HL-60 (cell line): ENCODE measurements around the gene CHTOP.

ENCODE experiments used
- DNase-seq, 2 experiments: peaks; one replicate each; pipeline ENCODE4 v3.0.0-alpha.2; 2010 to 2020; ENCODE audit warnings: low read depth in 1 of 2, low spot score in 1 of 2
- H3K27ac ChIP-seq: fragments of 250-450 bp; sonication (Bioruptor Pico); replicated peaks from 2 replicates; pipeline ENCODE4 v1.5.1; 2020; ENCODE audit warnings: mild to moderate bottlenecking, moderate library complexity
- H3K27me3 ChIP-seq: fragments of 250-450 bp; sonication (Bioruptor Pico); 2 replicates; pipeline ENCODE4 v1.5.1; 2021; ENCODE audit warnings: mild to moderate bottlenecking, moderate library complexity; ENCODE audit not compliant: insufficient read depth, poor library complexity, severe bottlenecking
- H3K4me3 ChIP-seq: replicated peaks from 2 replicates; pipeline ENCODE4 v1.5.1; 2011; ENCODE audit warnings: mild to moderate bottlenecking, control low read depth, low read length; ENCODE audit not compliant: insufficient read depth
- CTCF ChIP-seq: IDR thresholded peaks from one replicate; pipeline ENCODE4 v1.5.1; 2011; ENCODE audit warnings: low read length, control low read depth, inconsistent platforms; ENCODE audit not compliant: insufficient read depth
- GABPA ChIP-seq: IDR thresholded peaks from 2 replicates; pipeline ENCODE4 v1.6.1; 2012; ENCODE audit warnings: low read depth
- POLR2AphosphoS5 ChIP-seq: IDR thresholded peaks from 2 replicates; pipeline ENCODE4 v1.6.1; 2012; ENCODE audit warnings: low read depth
- REST ChIP-seq: IDR thresholded peaks from 2 replicates; pipeline ENCODE4 v1.6.1; 2012; ENCODE audit warnings: low read depth; ENCODE audit not compliant: insufficient replicate concordance
- SPI1 ChIP-seq: IDR thresholded peaks from 2 replicates; pipeline ENCODE4 v1.6.1; 2012; ENCODE audit warnings: low read depth, mild to moderate bottlenecking, borderline replicate concordance

The CHTOP gene

GRCh38 chr1:153687346-153688125 is 53.7 kb downstream of the CHTOP start:
- no peak for DNase-seq
- H3K4me3 ChIP-seq = no peak overlapping the region
- H3K27me3 ChIP-seq = no peaks in the 10 kb centered on the region
- H3K27ac ChIP-seq = no peak overlapping the region
- TF ChIP-seq CTCF = no peak
- no peak for TF ChIP-seq GABPA
- TF ChIP-seq POLR2AphosphoS5 = no peak
- TF ChIP-seq SPI1 = no peak

- no peaks in the 10 kb centered on the region for H3K27me3 ChIP-seq
- no peak for DNase-seq
- H3K4me3 ChIP-seq = no peak overlapping the region
- TF ChIP-seq REST (no peak), GABPA (no peak), CTCF (no peak), SPI1 (no peak), POLR2AphosphoS5 (no peak)
- H3K27ac ChIP-seq = no peak overlapping the region
Measured at GRCh38 chr1:153688276-153688675, 54.4 kb downstream of the CHTOP start.

- DNase-seq = no peak
Measured at GRCh38 chr1:153688736-153689328, 55.0 kb downstream of the CHTOP start.

More at GRCh38 chr1:153688736-153689328, 55.0 kb downstream of the CHTOP start:
- Histone ChIP-seq H3K4me3 (no peak overlapping the region), H3K27ac (no peak overlapping the region), H3K27me3 (no peaks in the 10 kb centered on the region)
- no peak for TF ChIP-seq GABPA
- TF ChIP-seq REST = no peak
- no peak for TF ChIP-seq POLR2AphosphoS5
- no peak for TF ChIP-seq SPI1
- TF ChIP-seq CTCF = no peak
